GM15510 (cell line): ENCODE results near the gene HERC2.
"Not testable (repeated sequence)": the region's sequence is repeated elsewhere in the genome, so short reads cannot be mapped to it uniquely, and the experiment has no call there.

Source experiments
- POLR2A ChIP-seq: IDR thresholded peaks from 3 replicates; pipeline ENCODE4 v1.6.1; 2011; ENCODE audit warnings: borderline replicate concordance; ENCODE audit not compliant: insufficient read length; ENCODE audit errors: extremely low read depth

Gene HERC2

DNA sequence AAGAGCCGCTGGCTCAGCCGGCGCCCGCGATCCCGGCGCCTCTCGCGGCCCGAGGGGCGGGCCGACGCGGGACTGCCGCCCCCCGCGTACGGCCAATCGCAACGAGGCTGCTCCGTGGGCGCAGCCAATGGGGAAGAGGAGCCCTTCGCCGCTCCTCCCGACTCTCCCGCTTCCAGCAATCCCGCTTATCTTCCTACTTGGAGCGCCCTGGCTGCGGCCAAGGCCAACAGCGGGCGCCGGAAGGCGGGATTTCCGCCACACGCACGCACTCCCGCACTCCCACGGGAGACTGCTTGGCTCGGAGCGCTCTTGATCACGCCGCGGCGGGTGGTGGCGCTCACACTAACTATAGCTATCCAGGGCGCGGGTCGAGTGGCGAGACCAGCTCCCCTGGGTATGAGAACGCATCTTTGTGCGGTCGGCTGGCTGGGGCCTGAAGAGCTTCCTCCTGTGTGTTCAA, at the start of gene HERC2:
Gene HERC2, minus strand, starts transcription at position 51 of the 460 bp plus-strand sequence. CDS start 746 bp downstream, outside the sequence.
- not testable (repeated sequence) for TF ChIP-seq POLR2A

DNA sequence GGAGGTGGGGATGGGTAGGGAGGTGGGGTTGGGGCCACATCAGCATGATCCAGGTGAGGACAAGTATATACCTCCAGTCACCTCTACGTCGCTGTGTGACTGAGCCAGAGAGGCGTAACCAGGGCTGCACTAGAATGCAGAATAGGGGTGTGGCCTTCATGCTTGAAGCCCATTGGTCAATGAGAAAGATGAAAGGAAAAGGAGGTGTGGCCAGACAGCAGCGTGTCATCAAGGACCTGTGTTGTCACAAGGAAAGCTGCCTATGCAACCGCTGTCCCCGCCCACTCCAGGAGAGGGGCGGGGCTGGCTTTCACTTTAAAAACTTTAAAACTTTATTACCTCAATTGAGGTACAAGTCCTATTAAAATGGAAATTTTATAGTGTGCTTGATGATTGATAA, 36.0 kb upstream of the HERC2 start, which contains the start of gene GOLGA6L24:
Gene GOLGA6L24, minus strand, starts transcription at position 101 of the 400 bp plus-strand sequence. Its CDS starts 61 bp downstream, at position 40.
- TF ChIP-seq POLR2A = not testable (repeated sequence)

- TF ChIP-seq POLR2A = no peak
Measured at GRCh38 chr15:28289694-28290463, 32.1 kb downstream of the HERC2 start.

DNA sequence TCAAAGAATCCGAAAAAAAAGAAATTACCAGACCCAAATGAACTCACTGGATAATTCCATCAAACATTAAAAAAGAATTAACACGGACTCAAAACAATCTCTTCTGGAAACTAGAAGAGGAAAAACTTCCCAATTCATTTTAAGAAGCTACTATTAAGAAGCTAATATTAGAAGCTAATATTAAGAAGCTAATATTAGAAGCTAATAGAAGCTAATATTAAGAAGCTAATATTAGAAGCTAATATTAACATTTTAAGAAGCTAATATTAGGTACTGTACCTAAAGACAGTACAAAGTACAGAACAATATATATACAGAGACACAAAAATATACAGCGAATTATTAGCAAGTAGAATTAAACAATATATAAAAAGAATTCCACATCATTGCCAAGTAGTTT, 35.9 kb downstream of the HERC2 start:
- TF ChIP-seq POLR2A = no peak

- TF ChIP-seq POLR2A = no peak
Measured at GRCh38 chr15:28281876-28282275, 40.1 kb downstream of the HERC2 start.

DNA sequence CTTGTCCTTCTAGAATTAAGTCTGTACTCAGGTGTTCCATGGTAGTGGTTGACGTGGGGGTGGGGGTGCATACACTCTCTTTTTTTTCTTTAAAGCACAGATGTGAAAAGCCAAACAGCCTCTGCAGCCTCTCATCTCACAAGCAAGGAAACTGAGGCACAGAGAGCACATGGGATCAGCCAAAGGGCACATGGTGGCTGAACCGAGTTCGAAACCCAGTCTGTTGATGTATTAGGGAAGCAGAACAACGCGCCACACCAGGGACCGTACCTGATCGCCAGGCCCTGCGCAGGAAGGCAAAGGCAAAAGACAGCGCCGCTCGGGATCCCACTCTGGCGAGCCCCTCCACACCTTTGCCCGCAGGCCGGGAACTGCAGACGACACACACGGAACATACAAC, 47.3 kb downstream of the HERC2 start:
- TF ChIP-seq POLR2A = no peak

- TF ChIP-seq POLR2A = no peak
Measured at GRCh38 chr15:28273873-28274610, 47.9 kb downstream of the HERC2 start.

- TF ChIP-seq POLR2A = no peak
Measured at GRCh38 chr15:28273468-28273867, 48.5 kb downstream of the HERC2 start.

- no peak for TF ChIP-seq POLR2A
Measured at GRCh38 chr15:28272587-28272986, 49.4 kb downstream of the HERC2 start.

DNA sequence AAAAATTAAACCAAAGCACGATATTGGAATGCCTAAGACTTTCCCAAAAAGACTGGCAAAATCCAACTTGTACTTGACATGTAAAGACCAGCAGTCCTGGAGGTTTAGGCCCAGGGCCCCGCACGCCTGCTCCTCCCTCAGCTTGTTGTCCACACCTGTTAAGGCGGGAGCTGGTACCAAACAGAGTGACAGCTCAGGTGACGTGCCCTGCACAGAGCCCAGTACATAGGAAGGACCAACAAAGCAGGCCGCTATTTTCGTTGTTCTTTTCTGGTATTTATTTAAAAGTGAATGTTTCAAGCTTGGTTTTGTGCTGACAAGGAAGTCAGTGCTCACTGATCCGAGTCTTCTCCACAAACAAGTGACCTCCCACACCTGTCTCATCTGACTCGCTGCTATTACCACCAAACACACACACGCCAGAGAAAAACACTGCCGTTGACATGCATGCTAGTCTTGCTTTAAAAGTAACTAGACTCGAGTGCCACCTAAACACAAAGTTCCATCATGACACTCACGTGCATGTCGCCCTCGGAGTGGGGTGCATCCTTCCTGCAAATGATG, 50.2 kb downstream of the HERC2 start:
- TF ChIP-seq POLR2A = no peak

DNA sequence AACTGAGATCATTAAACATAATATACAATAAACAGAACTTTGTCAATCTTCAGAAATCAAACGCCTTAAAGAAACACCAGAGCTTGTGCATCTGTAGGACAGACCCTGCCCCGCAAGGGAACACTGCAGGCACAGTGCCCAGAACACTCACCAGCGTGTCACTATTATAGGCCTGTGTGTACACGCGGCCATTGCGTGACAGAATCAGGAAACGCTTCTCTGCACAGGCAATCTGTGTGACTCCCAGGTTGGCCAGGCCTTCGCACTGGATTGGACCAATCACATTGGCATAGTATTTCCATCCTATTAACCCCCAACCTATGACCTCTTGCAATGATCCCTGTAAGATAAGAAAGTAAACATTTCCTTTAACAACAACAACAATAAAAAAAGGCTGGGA, 52.9 kb downstream of the HERC2 start:
- no peak for TF ChIP-seq POLR2A

GRCh38 chr15:28267727-28268126, 54.3 kb downstream of the HERC2 start:
- no peak for TF ChIP-seq POLR2A

- TF ChIP-seq POLR2A = no peak
Measured at GRCh38 chr15:28265334-28266019, 56.5 kb downstream of the HERC2 start.

GRCh38 chr15:28264166-28264565, 57.8 kb downstream of the HERC2 start:
- TF ChIP-seq POLR2A = no peak

DNA sequence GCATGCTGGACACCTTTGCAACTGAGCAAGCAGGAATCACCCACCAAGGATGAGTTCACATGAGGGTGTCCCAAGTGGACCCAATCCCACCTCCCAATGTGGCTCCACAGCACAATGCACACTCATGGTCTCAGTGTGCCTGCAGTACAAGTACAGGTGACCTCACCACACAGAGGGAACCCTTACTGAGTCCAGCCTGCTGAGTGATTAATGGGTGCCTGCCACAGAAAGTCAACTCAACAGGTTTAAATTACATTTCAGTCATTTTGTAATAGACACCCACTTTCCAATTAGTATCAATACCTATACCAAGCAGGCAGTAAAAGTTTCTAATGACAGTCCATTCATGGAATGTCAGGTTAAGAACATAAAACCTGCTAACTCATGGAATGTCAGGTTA, 59.5 kb downstream of the HERC2 start:
- TF ChIP-seq POLR2A = no peak

- TF ChIP-seq POLR2A = no peak
Measured at GRCh38 chr15:28260722-28261121, 61.3 kb downstream of the HERC2 start.

DNA sequence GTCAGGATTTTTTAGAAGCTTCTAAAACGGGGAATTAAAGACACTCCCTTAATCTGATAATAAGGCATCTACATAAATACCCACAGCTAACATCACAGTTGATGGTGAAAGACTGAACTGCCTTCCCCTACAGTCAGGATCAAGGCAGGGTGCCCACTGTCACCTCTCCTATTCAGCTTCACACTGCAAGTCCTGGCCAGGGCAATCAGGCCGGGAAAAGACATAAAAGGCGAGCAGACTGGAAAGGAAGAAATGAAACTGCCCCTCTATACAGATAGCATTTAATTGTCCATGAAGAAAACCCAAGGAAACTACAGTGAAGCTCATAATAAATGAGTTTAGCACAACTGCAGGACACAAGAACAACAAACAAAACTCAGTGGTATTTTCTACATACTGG, 61.7 kb downstream of the HERC2 start:
- TF ChIP-seq POLR2A = no peak
